Sigmoid colon (tissue), 7 donors: Measurements from ENCODE around the gene DHX8. TPM values are rescaled to one million over a fixed set of nuclear protein-coding genes. Genes with fewer than 3 reads are reported as not detected.

Experiments
- DNase-seq: peaks from one replicate; pipeline ENCODE4 v3.0.0-alpha.2; 2019
- H3K27ac ChIP-seq, 4 donors: fragments of 200-600 bp; sonication (generic); one replicate each; pipeline ENCODE4 v1.5.1; 2016 to 2019; ENCODE audit warnings: mild to moderate bottlenecking in 1 of 4
- H3K27me3 ChIP-seq, 3 donors: fragments of 200-600 bp; sonication (generic); one replicate each; pipeline ENCODE4 v1.5.1; 2019; ENCODE audit warnings: mild to moderate bottlenecking in 1 of 3
- H3K36me3 ChIP-seq, 4 donors: fragments of 200-600 bp; sonication (generic); one replicate each; pipeline ENCODE4 v1.5.1; 2016 to 2019
- H3K4me1 ChIP-seq, 4 donors: fragments of 200-600 bp; sonication (generic); one replicate each; pipeline ENCODE4 v1.5.1; 2017 to 2019
- H3K4me3 ChIP-seq, 4 donors: fragments of 200-600 bp; sonication (generic); one replicate each; pipeline ENCODE4 v1.5.1; 2017 to 2019; ENCODE audit warnings: mild to moderate bottlenecking in 2 of 4, moderate library complexity in 1 of 4
- H3K9me3 ChIP-seq, 4 donors: fragments of 200-600 bp in 3 of 4; sonication (generic) in 3 of 4; one replicate each; pipeline versions ENCODE4 v1.5.1 to v1.6.1; 2013 to 2019
- CTCF ChIP-seq, 4 experiments: fragments of 450-650 bp in 3 of 4; fragments of 200-600 bp in 1 of 4; IDR thresholded peaks; one replicate each; pipeline ENCODE4 v1.5.1; 2016 to 2019; ENCODE audit warnings: antibody characterized with exemption in 4 of 4, mild to moderate bottlenecking in 3 of 4, moderate library complexity in 2 of 4
- EP300 ChIP-seq, 4 donors: sonication (generic); formaldehyde crosslinking; IDR thresholded peaks; one replicate each; pipeline ENCODE4 v1.6.1; 2017; ENCODE audit warnings: antibody characterized with exemption in 4 of 4
- POLR2A ChIP-seq, 2 donors: fragments of 450-650 bp; IDR thresholded peaks; one replicate each; pipeline ENCODE4 v1.6.1; 2016; ENCODE audit warnings: antibody characterized with exemption in 2 of 2, mild to moderate bottlenecking in 2 of 2, moderate library complexity in 2 of 2
- POLR2AphosphoS5 ChIP-seq, 4 donors: sonication (generic); formaldehyde crosslinking; IDR thresholded peaks; one replicate each; pipeline ENCODE4 v1.6.1; 2017; ENCODE audit warnings: antibody characterized with exemption in 4 of 4
- WGBS, 2 donors: extraction: QIAGEN DNeasy Blood & Tissue Kit; methylation state at CpG; one replicate each; pipeline ENCODE4 v1.1.7; 2013; 5-methylcytosine and 5-hydroxymethylcytosine counted together
- intact Hi-C: fragments of 100-400 bp; cut with DNase I; formaldehyde crosslinking; loops from one replicate; pipeline ENCODE4 v1.15.1; 2023
- polyA plus RNA-seq, 3 donors: library from polyadenylated mRNA; stranded (reverse); fragments of 200-250 nt; gene quantifications; one replicate each; pipeline ENCODE4 v1.2.3, GENCODE V29; 2013
- total RNA-seq, 4 donors: library from RNA; depleted of rRNA; stranded (reverse); fragments of >200 nt; gene quantifications; one replicate each; pipeline ENCODE4 v1.1.0, GENCODE V29; 2016
- donor health status: healthy with polysubstance abuse.
- donor health status: Bipolar disorder and iron deficiency.
- donor health status: healthy.

DHX8 gene
- total and polyA plus RNA-seq, 7 donors, result 12.0 to 39.6 (median 25.7) TPM

GRCh38 chr17:43562679-43563599 lies 79.2 kb downstream of the DHX8 start:
- TF ChIP-seq POLR2A (IDR thresholded peaks at IDR 0.05) (no peak), POLR2AphosphoS5 (IDR thresholded peaks at IDR 0.05) (peak in 3 of 4 donors; percentile 44 to 66 (median 59))
- Histone ChIP-seq H3K9me3 (no peaks in the 10 kb centered on the region), H3K4me3 (no peak overlapping the region), H3K36me3 (no peaks in the 10 kb centered on the region), H3K27me3 (peaks cover 0 to 8% (median 0%) of the 10 kb centered on the region in 3 donors), H3K27ac (no peak overlapping the region), H3K4me1 (peaks cover 0 to 18% (median 16%) of the 10 kb centered on the region in 4 donors)
- intact Hi-C loops, result no loop called here
- 4 to 9% methylated on average over 19 of the region's 19 CpGs for WGBS, 2 donors
- DNase-seq, result peak; percentile 73

DNA sequence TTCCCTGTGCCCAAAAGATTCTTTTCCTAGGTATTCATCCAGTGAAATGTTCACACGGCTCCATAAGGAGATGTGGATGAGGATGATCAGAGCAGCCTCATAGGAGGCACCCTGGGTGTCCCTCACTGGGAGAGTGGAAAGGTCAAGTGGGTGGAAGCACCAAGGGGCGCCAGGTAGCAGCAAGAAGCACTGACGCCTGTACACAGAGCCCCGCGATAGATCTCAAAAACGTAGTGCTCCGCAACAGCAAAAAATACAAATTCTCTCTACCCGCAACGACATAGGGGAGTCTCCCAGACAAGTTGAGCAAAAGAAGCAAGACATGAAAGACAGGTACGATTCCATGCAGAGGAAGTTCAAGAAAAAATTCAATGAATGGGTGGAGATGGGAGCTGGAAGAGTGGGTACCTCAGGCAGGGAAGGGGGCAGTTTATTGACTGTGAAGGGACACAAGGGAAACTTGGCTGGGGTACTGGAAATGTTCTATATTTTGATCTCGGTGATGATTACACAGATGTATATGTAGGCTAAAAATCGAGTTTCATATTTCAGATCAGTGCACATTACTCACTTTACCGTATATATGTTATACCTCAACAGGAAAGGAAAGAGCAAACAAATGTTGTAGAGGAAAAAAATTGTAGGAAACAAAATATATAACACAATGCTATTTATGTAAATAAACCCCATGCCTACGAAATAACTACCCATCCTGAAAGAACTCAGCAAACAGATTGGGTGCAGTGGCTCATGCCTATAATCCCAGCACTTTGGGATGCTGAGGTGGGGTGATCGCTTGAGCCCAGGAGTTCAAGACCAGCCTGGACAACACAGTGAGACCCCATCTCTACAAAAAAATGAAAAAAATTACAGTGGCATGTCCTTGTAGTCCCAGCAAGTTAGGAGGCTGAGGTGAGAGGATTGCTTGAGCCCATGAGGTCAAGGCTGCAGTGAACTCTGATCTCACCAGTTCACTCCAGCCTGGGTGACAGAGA lies 80.1 kb downstream of the DHX8 start:
- H3K36me3 ChIP-seq, result no peaks in the 10 kb centered on the region
- H3K27me3 ChIP-seq, result peaks cover 0 to 8% (median 0%) of the 10 kb centered on the region in 3 donors
- intact Hi-C loops, result no loop called here
- peaks cover 0 to 18% (median 16%) of the 10 kb centered on the region in 4 donors for H3K4me1 ChIP-seq
- WGBS, 2 donors, result 62 to 68% methylated on average over 15 of the region's 15 CpGs
- H3K27ac ChIP-seq, result no peak overlapping the region
- H3K9me3 ChIP-seq, result no peaks in the 10 kb centered on the region
- TF ChIP-seq POLR2AphosphoS5 (IDR thresholded peaks at IDR 0.05), result no peak
- no peak for TF ChIP-seq POLR2A (IDR thresholded peaks at IDR 0.05)
- no peak for TF ChIP-seq EP300 (IDR thresholded peaks at IDR 0.05)
- no peak for TF ChIP-seq CTCF (IDR thresholded peaks at IDR 0.05)
- no peak overlapping the region for H3K4me3 ChIP-seq
- no peak for DNase-seq

- WGBS, 2 donors, result 82 to 92% methylated on average over 5 of the region's 5 CpGs
- H3K9me3 ChIP-seq, result no peaks in the 10 kb centered on the region
- no peak overlapping the region for H3K4me3 ChIP-seq
- no peak overlapping the region for H3K27ac ChIP-seq
- H3K36me3 ChIP-seq, result no peaks in the 10 kb centered on the region
- peaks cover 0 to 6% (median 0%) of the 10 kb centered on the region in 3 donors for H3K27me3 ChIP-seq
- intact Hi-C loops, result no loop called here
- no peak for DNase-seq
- TF ChIP-seq POLR2A (IDR thresholded peaks at IDR 0.05) (no peak), EP300 (IDR thresholded peaks at IDR 0.05) (no peak), POLR2AphosphoS5 (IDR thresholded peaks at IDR 0.05) (no peak), CTCF (IDR thresholded peaks at IDR 0.05) (no peak)
- H3K4me1 ChIP-seq, result peaks cover 0 to 2% (median 1%) of the 10 kb centered on the region in 4 donors
Measured at GRCh38 chr17:43568506-43569082, 84.8 kb downstream of the DHX8 start.

DNA sequence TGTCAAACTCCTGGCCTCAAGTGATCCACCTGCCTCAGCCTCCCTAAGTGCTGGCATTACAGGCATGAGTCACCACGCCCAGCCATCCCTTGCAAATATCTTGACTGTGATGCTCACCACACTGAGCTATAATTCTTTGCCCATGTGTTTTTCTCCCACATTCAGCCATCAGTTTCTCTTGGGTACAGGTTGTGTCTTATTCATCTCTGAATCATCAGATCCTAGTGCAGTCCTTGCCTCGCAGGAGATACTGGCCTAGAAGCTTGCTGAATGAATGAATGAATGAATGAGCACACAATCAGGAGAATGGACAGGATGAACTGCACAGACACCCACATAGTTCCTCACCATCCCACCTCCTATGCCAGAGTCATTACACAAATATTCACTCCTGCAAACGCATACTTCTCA lies 86.7 kb downstream of the DHX8 start:
- 87 to 91% methylated on average over 3 of the region's 3 CpGs for WGBS, 2 donors
- Histone ChIP-seq H3K4me3 (no peak overlapping the region), H3K9me3 (no peaks in the 10 kb centered on the region), H3K27me3 (no peaks in the 10 kb centered on the region), H3K36me3 (no peaks in the 10 kb centered on the region), H3K4me1 (no peaks in the 10 kb centered on the region), H3K27ac (no peak overlapping the region)
- no peak for DNase-seq
- TF ChIP-seq POLR2A (IDR thresholded peaks at IDR 0.05) (no peak), POLR2AphosphoS5 (IDR thresholded peaks at IDR 0.05) (no peak), EP300 (IDR thresholded peaks at IDR 0.05) (no peak), CTCF (IDR thresholded peaks at IDR 0.05) (no peak)
- intact Hi-C loops, result no loop called here
